Measurements from ENCODE around the gene JSRP1.
A peak's percentile ranks its signal among the peaks of the same experiment; 100 is the strongest.

JSRP1 gene

DNA sequence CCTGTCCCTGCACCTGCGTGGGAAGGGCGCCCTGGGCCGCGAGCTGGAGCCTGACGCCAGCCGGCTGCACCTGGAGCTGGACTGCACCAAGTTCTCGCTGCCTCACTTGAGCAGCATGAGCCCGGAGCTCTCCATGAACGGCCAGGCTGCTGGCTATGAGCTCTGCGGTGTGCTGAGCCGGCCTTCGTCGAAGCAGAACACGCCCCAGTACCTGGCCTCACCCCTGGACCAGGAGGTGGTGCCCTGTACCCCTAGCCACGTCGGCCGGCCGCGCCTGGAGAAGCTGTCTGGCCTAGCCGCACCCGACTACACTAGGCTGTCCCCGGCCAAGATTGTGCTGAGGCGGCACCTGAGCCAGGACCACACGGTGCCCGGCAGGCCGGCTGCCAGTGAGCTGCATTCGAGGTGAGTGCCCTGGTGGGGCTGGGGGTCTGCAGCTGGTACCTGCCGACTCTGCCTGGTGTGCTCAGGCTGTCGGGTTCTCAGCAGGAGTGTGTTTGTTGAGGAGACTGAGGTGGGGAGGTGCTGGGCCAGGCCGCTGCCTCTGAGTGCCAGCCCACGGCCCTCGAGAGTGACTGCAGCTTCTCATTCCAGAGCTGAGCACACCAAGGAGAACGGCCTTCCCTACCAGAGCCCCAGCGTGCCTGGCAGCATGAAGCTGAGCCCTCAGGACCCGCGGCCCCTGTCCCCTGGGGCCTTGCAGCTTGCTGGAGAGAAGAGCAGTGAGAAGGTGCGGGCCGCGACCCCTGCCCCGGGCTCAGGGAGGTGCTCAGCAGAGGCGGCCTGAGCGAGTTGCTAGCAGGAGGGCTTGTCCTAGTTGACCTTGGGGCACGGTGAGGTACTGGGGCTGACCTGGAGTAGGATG, 39.6 kb downstream of the JSRP1 start:
- no peak for DNase-seq

- DNase-seq: no peak
Observed at GRCh38 chr19:2215281-2215751, 40.9 kb downstream of the JSRP1 start.

DNA sequence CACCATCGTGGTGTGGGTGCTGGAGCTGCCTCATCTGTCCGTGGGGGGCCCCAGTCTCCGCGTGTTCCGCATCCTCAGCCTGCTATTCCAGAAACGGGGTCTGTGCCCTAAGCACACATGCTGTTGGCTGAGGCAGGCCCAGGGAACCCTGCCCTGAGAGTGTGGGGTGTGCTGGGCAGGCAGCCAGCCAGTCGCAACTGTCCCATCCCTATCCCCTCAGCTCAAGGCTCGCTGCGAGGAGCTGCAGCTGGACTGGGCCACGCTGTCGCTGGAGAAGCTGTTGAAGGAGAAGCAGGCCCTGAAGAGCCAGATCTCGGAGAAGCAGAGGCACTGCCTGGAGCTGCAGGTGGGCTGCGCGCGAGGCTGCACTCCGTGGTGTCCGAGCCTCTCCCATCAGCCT, 42.0 kb downstream of the JSRP1 start:
- DNase-seq: no peak

DNA sequence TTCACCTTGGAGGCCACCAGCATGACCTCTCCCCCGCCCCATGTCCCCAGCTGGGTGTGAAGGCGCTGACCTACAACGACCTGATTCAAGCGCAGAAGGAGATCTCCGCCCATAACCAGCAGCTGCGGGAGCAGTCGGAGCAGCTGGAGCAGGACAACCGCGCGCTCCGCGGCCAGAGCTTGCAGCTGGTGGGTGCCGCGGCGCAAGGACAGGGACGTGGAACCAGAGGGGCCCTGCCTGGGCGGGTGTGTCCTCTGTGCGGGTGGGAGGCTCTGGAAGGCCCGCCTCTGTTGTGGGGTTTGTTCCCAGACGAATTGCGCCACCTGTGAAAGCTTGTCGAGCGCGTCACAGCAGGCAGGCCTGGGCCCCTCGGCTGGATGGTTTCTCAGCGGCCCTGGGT, 42.4 kb downstream of the JSRP1 start:
- DNase-seq: no peak

GRCh38 chr19:2212861-2213711, 43.1 kb downstream of the JSRP1 start:
- no peak for DNase-seq

GRCh38 chr19:2210987-2211740, 45.1 kb downstream of the JSRP1 start:
- no peak for DNase-seq

DNA sequence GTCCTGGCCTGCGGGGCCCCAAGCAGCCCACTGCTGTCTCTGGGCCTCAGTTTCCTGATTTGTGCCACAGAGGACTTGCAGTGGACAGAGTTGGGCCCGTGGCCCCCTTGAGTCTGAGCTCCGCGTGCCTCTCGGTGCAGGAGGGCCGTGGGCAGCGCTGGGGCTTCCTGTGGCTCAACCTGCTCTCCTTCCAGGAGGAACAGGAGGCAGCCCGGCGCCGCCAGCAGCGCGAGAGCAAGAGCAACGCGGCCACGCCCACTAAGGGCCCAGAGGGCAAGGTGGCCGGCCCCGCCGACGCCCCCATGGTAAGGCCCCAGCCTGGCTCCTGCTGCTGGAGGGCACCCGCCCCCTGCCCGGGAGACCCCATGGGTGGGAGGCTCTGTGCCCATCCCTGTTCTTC, 46.0 kb downstream of the JSRP1 start:
- no peak for DNase-seq

GRCh38 chr19:2209408-2209807, 46.8 kb downstream of the JSRP1 start:
- DNase-seq: no peak

- no peak for DNase-seq
Observed at GRCh38 chr19:2208975-2209374, 47.2 kb downstream of the JSRP1 start.

GRCh38 chr19:2207991-2208860, 48.0 kb downstream of the JSRP1 start:
- peak in 1 of 2 donors; percentile 37 for DNase-seq

DNA sequence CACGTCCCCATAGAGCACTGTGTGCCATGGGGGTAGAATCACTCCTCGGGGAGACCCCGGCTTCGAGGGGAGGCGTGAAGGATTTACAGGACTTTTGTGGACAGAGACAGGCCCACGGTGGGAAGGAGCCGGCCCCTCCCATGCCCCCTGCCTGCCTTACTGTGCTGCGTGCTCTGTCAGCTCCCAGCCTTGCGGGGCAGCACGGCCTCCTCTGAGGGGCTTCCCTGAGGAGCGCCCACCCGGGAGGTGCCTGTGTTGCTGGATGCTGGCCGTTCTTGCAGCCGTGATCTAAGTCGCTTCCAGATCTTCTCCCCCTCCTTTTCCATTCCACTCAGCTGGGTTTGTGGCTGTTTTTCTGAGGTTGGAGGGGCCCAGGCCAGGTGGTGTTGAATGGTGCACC, 49.2 kb downstream of the JSRP1 start:
- DNase-seq: no peak

DNA sequence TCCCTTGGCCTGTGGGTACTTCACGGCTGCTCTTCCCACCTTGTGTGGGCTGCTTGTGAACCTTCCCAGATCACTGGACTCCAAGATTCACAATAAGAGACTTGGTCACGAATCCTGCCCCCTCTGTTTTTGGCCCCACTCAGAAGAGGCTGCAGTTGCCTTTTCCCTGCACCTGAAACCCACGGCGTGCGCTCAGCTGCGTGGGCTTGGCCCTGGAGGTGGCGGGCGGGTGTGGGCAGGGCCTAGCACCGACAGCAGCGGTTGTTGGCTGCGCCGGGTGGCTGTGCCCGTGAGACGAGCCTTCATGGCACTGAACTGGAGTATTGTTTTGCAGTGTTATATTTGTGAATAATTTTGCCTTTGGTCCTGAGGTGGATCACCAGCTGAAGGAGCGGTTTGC, 53.9 kb downstream of the JSRP1 start:
- DNase-seq: no peak
